Nephron (organoid): ENCODE data around the gene HAGHL.

Source experiments
- H3K27ac Mint-ChIP-seq, 3 experiments: 2 replicates each; pipeline ENCODE4 v1.8.0; 2020; ENCODE audit warnings: mixed read lengths in 3 of 3, mild to moderate bottlenecking in 2 of 3, moderate library complexity in 1 of 3
- H3K27me3 Mint-ChIP-seq: 2 replicates; pipeline ENCODE4 v1.8.0; 2021; ENCODE audit warnings: low read depth, mild to moderate bottlenecking, moderate library complexity, mixed read lengths
- H3K36me3 Mint-ChIP-seq: 2 replicates; pipeline ENCODE4 v1.8.0; 2020; ENCODE audit warnings: low read depth, mixed read lengths
- H3K4me1 Mint-ChIP-seq: 2 replicates; pipeline ENCODE4 v1.8.0; 2020; ENCODE audit warnings: mixed read lengths
- H3K4me3 Mint-ChIP-seq, 3 experiments: 2 replicates each; pipeline ENCODE4 v1.8.0; 2020; ENCODE audit warnings: mild to moderate bottlenecking in 3 of 3, mixed read lengths in 3 of 3, moderate library complexity in 2 of 3
- H3K9me3 Mint-ChIP-seq: 2 replicates; pipeline ENCODE4 v1.8.0; 2020; ENCODE audit warnings: mixed read lengths
- CTCF ChIP-seq, 3 experiments: fragments of 200-600 bp; sonication (generic); IDR thresholded peaks; one replicate each; pipeline ENCODE4 v1.5.0; 2021; ENCODE audit warnings: antibody characterized with exemption in 3 of 3; ENCODE audit not compliant: unreplicated experiment in 3 of 3

The HAGHL gene

GRCh38 chr16:683396-684070 is 43.4 kb upstream of the HAGHL start:
- H3K4me3 Mint-ChIP-seq: peak overlapping the region; percentile 77 to 85 (median 83)
- H3K27me3 Mint-ChIP-seq: no peaks in the 10 kb centered on the region

GRCh38 chr16:684071-684794 is 42.7 kb upstream of the HAGHL start, which contains the start of gene JMJD8:
Gene JMJD8 (minus strand): TSS chr16:684334. CDS start chr16:684319, 15 bp downstream.
- Mint-ChIP-seq H3K4me1 (peaks cover 4% of the 10 kb centered on the region), H3K36me3 (no peaks in the 10 kb centered on the region), H3K4me3 (peak within 1 kb of the TSS; percentile 81 to 85 (median 83)), H3K27ac (no peak within 1 kb of the TSS), H3K27me3 (no peaks in the 10 kb centered on the region), H3K9me3 (no peaks in the 10 kb centered on the region)
- TF ChIP-seq CTCF (IDR thresholded peaks at IDR 0.05; ENCODE audit: unreplicated experiment in 3 of 3): no peak

More at GRCh38 chr16:683396-684070, 43.4 kb upstream of the HAGHL start:
- Mint-ChIP-seq H3K4me1 (peaks cover 4% of the 10 kb centered on the region), H3K9me3 (no peaks in the 10 kb centered on the region), H3K27ac (no peak overlapping the region), H3K36me3 (no peaks in the 10 kb centered on the region)
- TF ChIP-seq CTCF (IDR thresholded peaks at IDR 0.05; ENCODE audit: unreplicated experiment in 3 of 3): no peak

GRCh38 chr16:684961-685696 is 41.8 kb upstream of the HAGHL start:
- TF ChIP-seq CTCF (IDR thresholded peaks at IDR 0.05; ENCODE audit: unreplicated experiment in 3 of 3): no peak
- Mint-ChIP-seq H3K4me3 (peak overlapping the region in 1 of 3 experiments; percentile 23), H3K4me1 (peaks cover 6% of the 10 kb centered on the region), H3K36me3 (no peaks in the 10 kb centered on the region), H3K27ac (no peak overlapping the region), H3K9me3 (no peaks in the 10 kb centered on the region), H3K27me3 (peaks cover 1% of the 10 kb centered on the region)

GRCh38 chr16:685967-686366 is 40.9 kb upstream of the HAGHL start:
- TF ChIP-seq CTCF (IDR thresholded peaks at IDR 0.05; ENCODE audit: unreplicated experiment in 3 of 3): peak; percentile 17 to 41 (median 28)
- Mint-ChIP-seq H3K4me1 (peaks cover 9% of the 10 kb centered on the region), H3K36me3 (no peaks in the 10 kb centered on the region), H3K9me3 (no peaks in the 10 kb centered on the region), H3K4me3 (peak overlapping the region; percentile 59 to 75 (median 66)), H3K27me3 (peaks cover 10% of the 10 kb centered on the region), H3K27ac (peak overlapping the region in 1 of 3 experiments; percentile 20)

- Mint-ChIP-seq H3K4me1 (peaks cover 9% of the 10 kb centered on the region), H3K9me3 (no peaks in the 10 kb centered on the region), H3K36me3 (no peaks in the 10 kb centered on the region), H3K4me3 (peak overlapping the region; percentile 13 to 75 (median 66)), H3K27me3 (peaks cover 17% of the 10 kb centered on the region), H3K27ac (no peak overlapping the region)
- TF ChIP-seq CTCF (IDR thresholded peaks at IDR 0.05; ENCODE audit: unreplicated experiment in 3 of 3): no peak
Observed at GRCh38 chr16:686459-687260, 40.2 kb upstream of the HAGHL start.
